ENCODE data around the gene MYCT1.
A peak's percentile ranks its signal among the peaks of the same experiment; 100 is the strongest.
"Not testable (repeated sequence)": the region's sequence is repeated elsewhere in the genome, so short reads cannot be mapped to it uniquely, and the experiment has no call there.

MYCT1 gene, protein sequence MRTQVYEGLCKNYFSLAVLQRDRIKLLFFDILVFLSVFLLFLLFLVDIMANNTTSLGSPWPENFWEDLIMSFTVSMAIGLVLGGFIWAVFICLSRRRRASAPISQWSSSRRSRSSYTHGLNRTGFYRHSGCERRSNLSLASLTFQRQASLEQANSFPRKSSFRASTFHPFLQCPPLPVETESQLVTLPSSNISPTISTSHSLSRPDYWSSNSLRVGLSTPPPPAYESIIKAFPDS

DNA sequence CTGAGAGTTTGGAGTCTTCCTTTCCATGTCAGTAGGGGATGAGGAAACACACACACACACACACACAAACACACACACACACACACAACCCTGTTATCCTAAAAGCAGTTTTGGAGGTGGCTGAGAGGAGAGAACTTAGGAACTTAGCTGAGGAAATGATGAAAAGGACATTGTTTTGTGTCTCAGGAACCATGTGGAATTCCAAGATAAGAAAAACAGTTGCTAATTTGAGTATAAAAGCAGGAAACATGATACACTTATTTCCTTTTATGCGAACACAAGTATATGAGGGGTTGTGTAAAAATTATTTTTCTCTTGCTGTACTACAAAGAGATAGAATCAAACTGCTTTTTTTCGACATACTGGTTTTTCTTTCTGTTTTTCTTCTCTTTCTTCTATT, at the start of gene MYCT1:
Gene MYCT1, plus strand, starts transcription at position 264 of the 400 bp plus-strand sequence. Its CDS starts 6 bp downstream, at position 270.
- no peak for DNase-seq

DNA sequence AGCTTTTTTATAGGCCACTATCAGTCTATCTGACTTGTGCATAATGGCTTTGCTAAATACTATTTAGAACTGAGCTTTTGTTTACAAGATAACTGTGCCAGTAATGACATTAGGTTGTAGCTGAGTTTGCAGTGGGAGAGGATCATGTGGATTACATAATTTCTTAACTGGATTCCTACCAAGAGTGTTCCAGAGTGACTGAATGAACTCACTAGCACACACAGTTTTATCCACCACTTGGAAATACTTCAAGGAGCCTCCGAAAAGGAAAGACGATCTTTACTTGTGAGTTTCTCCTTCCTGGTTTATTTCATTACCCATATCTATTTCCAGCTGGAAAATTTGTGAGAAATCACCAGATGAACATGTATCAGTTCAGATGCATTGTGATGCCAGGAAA, 49.6 kb upstream of the MYCT1 start:
- DNase-seq, result no peak

DNA sequence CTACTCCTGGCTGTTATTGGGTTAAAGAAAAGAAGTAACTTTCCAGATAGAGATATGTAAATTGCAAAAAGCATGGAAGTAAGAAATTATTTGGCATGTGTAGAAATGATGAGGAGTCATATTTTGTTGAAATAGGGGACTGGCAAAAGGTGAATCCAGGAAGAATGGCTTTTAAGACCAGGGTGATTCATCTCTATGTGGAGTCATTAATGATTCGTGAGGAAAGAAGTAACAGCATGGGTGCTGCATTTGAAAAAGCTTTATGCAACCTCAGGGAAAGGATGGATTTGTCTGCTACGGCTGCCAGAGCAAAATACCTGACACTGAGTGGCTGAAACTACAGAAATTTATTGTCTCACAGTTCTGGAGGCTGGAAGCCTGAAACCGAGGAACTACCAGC, 45.7 kb upstream of the MYCT1 start:
- DNase-seq, result no peak

DNA sequence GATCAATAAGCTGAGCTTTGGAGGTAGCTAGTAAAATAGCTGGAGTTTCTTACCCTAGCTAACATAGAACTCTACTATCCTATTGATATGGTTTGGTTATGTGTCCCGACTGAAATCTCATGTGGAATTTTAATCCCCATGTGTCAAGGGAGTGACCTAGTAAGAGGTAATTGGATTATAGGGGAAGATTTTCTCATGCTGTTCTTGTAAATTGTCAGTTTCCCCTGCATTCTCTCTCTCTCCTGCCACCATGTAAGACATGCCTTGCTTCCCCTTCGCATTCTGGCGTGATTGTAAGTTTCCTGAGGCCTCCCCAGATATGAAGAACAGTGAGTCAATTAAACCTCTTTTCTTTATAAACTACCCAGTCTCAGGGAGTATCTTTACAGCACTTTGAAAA, 35.9 kb upstream of the MYCT1 start:
- no peak for DNase-seq

DNA sequence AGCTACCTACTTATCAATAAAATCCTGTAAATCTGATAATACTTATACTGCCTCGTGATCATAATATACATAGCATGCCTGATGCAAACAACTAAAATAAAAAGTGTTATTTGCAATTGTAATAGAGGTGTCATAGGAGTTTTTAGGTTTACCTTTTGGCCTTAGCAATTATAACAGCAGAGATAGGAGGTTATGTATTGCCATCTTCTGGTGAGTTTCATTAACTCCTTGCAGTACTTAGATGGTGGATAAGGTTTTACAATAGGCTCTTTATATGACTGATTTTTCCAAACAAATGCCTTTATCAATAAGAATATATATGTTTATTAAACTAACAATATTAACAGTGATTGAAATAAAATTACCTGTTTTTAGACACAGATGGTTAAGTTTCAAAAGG, 27.8 kb upstream of the MYCT1 start:
- DNase-seq, result no peak

DNA sequence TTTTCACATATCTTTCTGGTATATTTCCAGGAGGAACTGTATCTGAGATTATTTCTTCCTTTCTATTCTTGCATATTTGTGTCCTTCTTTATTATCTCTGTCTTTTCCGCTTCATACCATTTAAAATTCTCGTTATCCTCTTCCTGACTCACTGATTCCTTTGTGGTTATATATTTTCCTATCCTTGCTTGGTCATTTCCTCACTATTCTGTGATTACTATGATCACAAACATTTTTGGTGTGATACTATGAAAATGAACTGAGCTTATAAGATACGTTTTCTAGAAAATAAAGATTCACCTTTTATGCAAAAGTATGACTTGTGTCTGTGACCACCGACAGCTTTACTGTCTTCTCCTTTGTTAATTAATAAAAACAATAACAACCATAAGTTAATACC, 26.5 kb upstream of the MYCT1 start:
- DNase-seq, result no peak

DNA sequence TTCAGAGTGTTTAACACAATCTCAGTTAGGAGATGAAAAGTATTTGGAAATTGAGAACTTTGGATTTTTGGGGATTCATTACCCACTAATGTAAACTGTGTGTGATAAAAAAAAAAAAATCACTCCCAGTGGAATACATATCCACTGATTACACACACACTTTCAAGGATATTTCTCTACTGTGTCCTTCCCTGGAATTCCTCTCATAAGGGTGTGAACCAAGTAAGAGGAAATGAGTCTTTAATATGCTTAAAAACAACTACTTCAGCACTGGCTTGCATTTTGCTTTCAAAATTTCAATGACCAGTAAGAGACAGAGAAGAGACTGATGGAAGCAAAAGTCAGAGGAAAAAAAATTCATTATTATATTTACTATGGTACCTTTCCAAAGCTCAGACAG, 24.5 kb upstream of the MYCT1 start:
- no peak for DNase-seq

DNA sequence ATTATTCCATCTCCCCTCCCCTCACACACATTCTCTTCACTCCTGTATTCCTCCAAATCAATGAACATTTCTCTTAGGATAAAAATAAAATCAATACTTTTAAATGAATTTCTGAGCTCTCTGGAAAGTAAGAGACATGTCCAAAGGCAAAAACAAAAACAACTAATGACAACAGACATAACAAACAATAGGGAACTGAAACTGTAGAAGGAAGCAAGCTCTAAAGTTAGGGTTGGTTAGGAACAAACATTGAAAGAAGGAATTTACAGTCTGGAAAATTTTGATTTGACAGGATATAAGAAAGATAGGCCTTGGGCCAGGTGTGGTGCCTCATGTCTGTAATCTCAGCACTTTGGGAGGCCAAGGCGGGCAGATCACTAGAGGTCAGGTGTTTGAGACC, 17.5 kb upstream of the MYCT1 start:
- no peak for DNase-seq

DNA sequence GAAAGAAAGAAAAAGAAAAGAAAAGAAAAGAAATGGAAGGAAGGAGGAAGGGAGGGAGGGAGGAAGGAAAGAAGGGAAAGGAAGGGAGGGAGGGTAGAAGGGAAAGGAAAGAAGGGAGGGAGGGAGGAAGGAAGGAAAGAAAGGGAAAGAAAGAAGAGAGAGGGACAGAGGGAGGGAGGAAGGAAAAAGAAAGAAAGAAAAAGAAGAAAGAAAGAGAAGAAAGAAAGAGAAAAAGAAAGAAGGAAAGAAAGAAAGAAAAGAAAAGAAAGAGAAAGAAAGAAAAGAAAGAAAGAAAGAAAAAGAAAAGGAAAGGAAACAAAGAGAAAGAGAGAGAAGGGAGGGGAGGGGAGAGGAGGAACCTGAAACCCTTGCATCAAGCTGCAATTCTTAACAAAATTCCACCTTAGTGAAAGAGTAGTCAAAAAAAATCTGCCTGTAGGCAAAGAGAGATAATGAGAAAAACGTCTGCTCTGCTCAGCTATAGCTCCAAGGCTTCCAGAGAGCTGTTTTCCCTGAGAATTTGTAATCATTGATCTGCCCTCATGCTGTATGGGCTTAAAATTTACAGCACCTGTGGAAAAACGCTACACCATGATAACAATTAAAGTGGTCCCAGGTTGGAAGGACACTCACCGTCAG, 16.7 kb upstream of the MYCT1 start:
- no peak for DNase-seq

DNA sequence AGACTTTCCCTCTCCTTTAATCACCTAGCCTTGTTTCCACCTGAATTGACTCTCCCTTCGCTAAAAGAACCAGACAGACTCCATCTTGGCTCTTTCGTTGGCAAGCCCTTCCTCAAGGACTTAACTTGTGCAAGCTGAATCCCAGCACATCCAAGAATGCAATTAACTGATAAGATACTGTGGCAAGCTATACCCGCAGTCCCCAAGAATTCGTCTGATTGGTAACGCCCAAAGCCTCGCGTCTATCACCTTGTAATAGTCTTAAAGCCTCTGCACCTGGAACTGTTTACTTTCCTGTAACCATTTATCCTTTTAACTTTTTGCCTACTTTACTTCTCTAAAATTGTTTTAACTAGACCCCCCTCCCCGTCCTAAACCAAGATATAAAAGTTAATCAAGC, 15.6 kb upstream of the MYCT1 start:
- no peak for DNase-seq

DNA sequence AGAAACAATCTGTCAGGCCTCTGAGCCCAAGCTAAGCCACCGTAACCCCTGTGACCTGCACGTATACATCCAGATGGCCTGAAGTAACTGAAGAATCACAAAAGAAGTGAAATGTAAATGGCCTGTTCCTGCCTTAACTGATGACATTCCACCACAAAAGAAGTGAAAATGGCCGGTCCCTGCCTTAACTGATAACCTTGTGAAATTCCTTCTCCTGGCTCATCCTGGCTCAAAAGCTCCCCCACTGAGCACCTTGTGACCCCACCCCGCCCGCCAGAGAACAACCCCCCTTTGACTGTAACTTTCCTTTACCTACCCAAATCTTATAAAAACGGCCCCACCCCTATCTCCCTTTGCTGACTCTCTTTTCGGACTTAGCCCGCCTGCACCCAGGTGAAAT, 14.8 kb upstream of the MYCT1 start:
- not testable (repeated sequence) for DNase-seq

DNA sequence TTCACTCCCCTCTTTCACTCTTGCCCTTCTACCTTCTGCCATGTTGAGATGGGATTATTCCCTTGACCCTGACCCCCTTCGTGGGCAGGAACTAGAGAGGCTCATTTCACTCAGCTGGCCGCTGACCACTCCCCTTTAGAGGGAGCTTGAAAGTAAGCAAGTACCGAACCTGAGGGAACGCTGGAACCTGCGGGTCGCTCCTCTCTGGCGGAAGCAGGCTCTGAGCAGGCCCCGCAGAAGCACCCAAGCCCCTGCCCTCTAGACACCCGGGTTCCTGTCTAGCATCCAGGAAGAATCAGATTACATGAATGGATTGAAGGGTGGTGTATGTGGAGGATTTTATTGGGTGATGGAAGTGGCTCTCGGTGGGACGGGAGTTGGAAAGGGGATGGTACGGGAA, 11.9 kb upstream of the MYCT1 start:
- DNase-seq, result no peak

DNA sequence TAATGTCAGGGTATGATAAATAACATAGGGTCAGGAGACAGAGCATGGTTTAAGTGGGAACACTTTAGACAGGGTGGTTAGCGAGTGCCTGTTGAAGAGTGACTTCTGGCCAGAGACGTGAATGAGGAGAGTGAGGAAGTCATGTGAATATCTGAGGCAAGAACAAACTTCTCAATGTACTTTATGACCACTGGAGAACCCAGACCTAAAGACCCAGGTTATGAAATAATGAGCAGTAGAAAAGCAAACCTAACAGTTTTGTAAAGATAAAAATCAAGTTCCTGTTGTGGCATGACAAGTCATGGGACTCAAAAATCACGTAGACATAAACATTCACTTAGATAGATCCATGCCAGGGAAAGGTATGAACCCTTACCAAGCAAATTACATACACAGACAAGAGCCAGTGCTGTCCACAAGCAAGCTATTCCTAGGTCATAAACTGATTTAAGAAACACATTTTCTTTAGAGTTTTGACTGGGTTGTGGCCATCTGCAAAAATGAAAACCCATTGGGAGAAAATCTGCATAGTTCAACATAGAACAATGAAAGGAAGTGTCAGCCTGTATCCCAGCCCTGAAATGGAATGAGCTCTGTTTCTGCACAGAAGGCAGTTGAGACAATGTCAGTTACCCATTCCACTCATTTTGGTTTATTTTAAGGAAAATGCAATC, 2.2 kb upstream of the MYCT1 start:
- peak; percentile 67 for DNase-seq

DNA sequence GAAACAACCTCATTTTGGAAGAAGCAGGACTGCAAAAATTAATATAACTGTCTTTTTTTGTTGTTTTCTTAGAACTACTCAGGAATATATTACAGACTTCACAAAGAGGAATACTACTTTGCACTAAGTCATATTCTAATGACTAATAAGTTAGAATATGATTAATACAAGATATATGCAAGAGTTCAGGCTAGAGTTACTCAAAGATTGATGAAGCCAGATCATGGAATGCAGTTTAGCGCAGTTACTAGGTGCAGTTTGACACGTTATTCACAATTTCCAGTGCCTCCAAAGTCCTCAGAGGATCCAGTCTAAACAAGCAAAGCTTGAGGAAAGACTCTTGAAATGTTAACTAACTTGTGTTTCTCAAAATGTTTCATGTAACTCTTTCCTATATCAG, 1.2 kb upstream of the MYCT1 start:
- no peak for DNase-seq

DNA sequence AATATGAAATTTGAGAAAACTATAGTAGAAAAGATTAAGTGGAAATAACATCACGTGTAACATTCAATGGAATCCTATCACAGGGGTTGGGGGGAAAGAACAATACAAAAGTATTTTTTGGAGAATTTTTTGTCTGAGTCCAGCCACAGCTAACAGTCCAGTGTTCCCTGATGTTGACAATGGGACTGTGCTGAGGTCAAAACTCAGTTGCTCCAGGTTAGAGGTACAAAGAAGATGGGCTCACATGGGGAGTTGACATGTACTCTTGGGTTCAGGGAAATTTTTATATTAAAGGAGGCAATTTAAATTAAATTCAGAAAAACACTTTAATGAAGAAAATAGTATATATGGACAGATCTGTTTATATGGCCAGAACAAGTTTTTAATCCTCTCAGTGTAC, 995 bp downstream of the MYCT1 start:
- DNase-seq, result no peak

DNA sequence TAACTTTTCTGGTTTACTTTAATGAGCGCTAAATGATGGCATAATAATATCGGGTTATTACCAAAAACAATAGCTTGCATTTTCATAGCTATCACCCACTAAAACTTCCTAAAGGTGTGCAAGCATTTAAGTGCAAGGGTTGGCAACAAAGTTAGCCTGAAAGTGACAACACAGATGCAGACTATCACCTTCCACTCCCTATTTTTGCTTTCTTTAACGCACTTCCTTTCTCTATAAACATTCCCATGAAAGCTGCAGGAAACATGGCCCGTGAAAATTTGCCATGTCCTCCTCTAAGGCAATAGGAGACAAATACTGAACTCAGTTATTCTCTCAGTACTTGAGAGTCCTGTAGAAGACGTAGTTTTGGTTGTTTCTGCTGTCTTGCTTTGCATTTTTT, 2.7 kb downstream of the MYCT1 start:
- DNase-seq, result no peak

DNA sequence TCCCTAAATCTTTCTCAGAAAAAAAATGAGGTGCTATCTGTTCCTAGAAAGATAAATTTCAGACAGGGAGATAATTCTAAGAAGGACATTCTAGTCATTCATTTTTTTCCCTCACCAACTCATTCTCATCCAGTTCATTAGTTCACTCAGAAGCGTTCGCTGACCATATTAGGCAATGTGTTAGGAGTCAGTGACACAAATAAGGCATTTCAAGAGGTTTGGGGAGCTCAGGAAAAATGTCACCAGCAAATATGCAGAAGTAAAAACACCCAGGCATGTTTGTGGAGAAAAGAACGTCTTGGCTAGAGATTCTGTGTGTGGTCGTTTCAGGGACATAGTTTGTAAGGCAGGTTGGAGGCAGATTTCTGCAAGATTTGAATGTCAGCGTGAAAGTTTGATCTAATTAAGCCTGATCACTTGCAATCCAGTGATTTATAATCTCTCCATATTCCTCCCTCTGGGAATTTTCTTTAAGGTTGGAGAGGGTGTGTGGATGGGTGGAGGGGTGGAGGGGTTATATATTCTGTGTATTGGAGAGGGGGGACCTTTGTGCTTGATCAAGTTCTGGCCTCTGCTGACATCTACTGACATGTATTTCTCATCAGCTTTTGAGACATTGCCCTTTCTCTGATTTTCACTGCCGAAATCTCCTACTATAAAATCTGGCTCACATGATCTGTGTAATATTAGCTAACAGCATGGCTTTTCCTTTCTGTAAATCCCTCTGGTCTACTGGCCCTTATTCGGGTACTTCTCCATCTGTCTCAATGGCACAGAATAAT, 3.6 kb downstream of the MYCT1 start:
- DNase-seq, result no peak

DNA sequence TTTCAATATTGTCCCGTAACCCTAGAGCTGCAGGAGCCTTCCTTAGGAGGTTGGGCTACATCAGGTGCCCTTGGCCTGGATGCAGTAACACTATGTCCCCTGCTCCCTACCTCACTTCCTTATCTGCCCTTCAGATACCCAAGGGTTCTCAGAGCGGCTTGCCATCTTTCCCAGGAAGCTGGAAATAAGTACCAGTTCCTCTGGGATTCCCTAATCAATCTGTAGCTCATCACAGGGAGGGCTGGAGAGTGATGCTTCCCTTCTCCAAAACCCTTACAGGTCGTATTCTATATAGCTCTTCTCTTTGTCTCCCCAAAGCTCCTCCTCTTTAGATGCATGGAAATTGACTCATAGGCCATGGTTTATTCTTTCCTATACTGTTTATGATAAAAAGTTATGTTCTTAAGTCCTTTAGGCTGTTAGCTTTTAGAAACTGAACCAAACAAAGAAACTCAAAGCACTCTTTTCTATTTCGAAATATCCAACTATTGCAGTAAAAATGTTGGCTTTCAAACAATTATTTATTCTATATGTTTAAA, 4.2 kb downstream of the MYCT1 start:
- no peak for DNase-seq

DNA sequence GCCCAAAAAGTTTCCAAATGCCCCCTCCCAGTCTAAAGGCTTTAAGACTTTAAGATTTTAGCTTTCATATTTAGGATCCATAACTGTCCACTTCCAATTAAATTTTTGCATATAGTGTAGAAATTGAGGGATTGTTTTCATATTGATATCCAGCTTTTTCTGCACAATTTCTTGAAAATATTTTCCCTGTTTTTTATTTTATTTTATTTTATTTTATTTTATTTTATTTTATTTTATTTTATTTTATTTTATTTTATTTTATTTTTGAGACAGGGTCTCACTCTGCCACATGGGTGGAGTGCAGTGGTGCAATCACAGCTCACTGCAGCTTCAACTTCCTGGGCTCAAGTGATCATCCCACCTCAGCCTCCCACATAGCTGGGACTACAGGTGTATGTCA, 6.1 kb downstream of the MYCT1 start:
- not testable (repeated sequence) for DNase-seq

DNA sequence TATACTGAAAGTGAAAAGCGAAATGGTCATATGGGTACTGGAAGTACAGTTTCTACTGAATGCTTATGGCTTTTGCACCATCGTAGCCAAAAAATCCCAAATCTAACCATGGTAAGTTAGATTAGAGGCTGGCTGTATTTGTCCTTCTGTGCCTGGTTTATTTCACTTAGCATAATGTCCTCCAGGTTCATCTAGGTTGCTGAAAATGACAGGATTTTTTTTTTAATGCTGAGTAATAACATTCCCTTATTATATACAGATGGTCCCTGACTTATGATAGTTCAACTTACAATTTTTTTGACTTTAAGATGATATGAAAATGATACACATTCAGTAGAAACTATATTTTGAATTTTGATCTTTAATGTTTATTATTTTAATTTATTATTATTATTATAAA, 7.6 kb downstream of the MYCT1 start:
- no peak for DNase-seq

DNA sequence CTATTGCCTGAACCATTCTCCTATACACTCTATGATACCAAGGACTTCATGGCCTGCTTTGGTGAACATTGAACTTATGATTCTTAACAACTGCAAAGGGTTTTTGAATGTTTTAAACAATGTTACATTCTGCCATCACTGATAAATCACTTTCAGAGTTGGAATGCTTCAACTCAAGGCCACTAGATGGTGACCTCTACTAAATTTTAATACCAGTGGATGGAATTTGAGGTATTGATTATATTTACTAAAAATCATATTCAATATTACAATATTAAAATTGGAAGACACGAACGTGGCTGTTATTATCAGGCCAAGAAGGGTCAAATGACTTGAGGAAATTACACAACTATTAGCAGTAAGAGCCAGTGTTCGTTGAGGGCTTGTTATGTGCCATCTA, 18.6 kb downstream of the MYCT1 start:
- DNase-seq, result no peak

DNA sequence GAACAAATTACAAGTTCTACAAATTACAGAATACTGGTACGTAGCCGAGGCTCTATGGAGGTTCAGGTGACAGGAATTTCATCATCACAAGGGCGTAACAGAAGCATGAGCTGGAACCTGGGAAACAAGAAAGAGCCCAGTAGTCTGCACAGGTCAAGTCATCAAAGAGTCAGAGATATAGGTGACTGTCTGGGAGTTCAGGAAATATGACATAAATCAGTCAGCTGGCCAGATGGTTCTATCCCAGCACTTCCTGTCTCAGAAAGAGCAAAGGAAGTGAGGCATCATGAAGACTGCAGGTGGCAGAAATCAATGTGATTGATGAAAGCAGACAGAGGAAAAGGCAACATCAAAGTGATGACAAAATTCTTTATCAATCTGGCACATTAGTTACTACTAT, 23.3 kb downstream of the MYCT1 start:
- DNase-seq, result no peak

DNA sequence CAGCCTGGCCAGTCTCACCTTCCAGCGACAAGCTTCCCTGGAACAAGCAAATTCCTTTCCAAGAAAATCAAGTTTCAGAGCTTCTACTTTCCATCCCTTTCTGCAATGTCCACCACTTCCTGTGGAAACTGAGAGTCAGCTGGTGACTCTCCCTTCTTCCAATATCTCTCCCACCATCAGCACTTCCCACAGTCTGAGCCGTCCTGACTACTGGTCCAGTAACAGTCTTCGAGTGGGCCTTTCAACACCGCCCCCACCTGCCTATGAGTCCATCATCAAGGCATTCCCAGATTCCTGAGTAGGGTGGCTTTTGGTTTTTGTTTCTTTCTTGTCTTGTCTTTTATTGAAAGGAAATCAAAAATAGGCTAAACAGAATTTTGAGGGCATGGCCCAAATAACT, 24.3 kb downstream of the MYCT1 start:
- DNase-seq, result no peak

DNA sequence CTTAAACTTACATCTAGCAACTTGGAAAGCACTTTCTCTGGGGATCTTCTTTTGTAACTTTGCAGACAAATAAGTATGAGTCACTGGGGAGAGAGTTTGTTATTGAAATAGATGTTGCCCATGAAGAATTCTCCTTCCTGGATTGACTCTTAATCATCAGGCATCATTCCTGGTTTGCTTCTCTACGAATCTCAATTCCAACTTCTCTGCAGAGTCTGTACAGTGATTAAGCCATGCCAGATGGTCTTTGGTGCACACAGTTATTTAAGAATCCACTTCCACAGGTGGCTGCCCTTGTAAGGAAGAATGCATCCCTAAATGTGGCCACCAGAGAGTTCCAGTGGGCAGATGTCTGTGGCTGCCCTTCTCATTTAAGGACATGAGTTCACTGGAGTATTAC, 25.7 kb downstream of the MYCT1 start:
- DNase-seq, result no peak
